NCI-H1694 (cell line): Measurements from ENCODE around the gene CHPF.
A peak's percentile ranks its signal among the peaks of the same experiment; 100 is the strongest.

Source experiments
- DNase-seq: peaks from one replicate; lab custom pipeline; 2025; lab: John Stamatoyannopoulos, UW

Gene CHPF, protein sequence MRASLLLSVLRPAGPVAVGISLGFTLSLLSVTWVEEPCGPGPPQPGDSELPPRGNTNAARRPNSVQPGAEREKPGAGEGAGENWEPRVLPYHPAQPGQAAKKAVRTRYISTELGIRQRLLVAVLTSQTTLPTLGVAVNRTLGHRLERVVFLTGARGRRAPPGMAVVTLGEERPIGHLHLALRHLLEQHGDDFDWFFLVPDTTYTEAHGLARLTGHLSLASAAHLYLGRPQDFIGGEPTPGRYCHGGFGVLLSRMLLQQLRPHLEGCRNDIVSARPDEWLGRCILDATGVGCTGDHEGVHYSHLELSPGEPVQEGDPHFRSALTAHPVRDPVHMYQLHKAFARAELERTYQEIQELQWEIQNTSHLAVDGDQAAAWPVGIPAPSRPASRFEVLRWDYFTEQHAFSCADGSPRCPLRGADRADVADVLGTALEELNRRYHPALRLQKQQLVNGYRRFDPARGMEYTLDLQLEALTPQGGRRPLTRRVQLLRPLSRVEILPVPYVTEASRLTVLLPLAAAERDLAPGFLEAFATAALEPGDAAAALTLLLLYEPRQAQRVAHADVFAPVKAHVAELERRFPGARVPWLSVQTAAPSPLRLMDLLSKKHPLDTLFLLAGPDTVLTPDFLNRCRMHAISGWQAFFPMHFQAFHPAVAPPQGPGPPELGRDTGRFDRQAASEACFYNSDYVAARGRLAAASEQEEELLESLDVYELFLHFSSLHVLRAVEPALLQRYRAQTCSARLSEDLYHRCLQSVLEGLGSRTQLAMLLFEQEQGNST

GRCh38 chr2:219543596-219544358 lies at the start of gene CHPF, which contains the start of gene TMEM198:
CHPF (minus strand) TSS chr2:219543809; CDS start chr2:219543538, 271 bp downstream.
TMEM198 (plus strand) TSS chr2:219544028; CDS start chr2:219544728, 700 bp downstream.
- DNase-seq, result peak; percentile 99

DNA sequence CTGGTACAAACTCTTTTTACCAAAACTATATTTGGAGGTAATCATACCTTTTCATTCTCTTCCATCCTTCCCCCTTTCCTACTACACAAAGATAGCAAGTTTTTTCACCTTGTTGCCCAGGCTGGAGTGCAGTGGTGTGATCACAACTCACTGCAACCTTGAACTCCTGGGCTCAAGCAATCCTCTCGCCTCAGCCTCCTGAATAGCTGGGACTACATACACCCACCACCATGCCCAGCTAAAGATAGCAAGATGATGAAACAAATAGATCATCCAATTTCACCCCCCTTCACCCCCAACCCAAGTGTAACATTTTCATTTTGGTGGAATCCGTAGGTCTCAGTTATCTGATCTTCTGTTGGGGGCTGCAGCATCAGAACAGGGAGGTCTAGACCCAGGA lies 49.5 kb upstream of the CHPF start:
- no peak for DNase-seq

DNA sequence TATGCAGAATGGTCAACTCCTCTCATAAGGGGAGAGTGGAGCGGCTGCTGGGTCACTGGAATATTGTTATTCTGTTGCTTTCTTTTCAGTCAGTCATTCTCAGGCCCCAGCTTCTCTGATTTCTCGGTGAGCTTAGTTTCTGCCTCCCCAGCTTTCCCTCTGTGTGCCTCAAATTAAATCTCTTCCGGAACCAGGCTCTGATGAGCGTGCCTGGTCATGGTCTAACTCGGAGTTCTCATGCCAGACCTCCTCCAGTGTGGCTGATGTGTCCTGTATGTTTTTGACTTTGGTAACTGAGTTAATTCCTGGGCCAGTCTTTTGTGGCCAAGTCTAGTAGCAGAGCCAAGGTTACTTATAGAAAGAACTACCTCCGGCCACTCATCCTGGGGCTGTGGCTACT lies 49.1 kb upstream of the CHPF start:
- no peak for DNase-seq

DNA sequence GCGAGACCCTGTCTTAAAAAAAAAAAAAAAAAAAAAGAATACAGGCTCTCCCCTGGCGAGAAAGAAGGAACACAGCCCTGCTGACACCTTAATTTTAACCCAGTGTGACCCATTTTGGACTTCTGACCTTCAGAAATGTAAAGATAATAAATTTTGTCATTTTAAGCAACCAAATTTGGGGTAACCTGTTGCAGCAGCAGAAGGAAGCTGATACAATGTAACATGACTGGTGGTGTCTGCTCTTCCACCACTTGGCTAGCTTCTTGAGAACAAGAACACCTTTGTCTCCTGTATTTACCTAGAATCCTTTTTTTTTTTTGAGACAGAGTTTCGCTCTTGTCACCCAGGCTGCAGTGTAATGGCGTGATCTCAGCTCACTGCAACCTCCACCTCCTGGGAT lies 47.5 kb upstream of the CHPF start:
- DNase-seq, result no peak

DNA sequence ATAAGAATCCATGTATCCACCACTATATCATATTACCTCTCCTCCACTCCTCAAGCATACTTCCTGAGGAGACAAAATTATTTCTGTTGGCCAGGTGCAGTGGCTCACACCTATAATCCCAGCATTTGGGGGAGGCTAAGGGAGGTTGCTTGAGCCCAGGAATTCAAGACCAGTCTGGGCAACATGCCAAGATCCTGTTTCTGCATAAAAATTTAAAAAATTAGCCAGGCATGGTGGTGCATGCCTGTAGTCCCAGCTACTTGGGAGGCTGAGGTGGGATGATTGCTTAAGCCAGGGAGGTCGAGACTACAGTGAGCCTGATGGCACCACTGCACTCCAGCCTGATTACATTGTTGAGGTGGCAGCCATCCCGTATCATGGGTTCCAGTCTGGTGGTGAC lies 37.7 kb upstream of the CHPF start:
- DNase-seq, result no peak

DNA sequence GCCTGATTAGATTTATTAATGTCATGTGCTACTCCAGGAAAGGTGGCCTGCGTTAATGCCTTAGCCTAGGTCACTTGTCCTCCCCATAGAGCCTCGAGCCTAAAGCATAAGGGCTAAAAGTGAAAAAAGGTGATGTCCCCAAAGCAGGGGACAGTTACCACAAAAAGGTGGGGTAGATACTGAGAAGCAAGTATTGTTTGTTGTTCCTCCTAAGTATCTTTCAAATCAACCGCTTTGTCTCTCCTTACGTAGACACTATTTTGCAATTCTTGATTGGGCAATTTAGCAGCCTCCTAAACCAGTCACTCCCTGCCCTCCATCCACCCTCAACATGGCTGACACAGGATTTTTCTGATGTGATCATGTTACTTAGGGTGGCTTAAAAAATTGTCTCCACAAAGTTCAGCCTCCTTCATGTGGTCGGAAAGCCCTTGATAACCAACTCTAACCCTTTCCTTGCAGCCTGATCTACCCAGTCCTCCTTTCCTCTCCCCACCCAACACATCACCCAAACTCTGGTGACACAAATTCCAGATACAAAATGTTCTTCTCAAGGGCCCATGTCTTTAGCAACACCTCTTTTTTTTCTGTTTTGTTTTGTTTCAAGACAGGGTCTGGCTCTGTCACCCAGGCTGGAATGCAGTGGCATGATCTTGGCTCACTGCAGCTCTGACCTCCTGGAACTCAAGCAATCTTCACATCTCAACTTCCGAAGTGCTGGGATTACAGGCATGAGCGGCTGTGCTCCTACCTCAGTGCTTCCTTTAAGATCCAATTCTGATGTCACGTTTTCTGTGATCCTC lies 35.4 kb upstream of the CHPF start:
- no peak for DNase-seq

DNA sequence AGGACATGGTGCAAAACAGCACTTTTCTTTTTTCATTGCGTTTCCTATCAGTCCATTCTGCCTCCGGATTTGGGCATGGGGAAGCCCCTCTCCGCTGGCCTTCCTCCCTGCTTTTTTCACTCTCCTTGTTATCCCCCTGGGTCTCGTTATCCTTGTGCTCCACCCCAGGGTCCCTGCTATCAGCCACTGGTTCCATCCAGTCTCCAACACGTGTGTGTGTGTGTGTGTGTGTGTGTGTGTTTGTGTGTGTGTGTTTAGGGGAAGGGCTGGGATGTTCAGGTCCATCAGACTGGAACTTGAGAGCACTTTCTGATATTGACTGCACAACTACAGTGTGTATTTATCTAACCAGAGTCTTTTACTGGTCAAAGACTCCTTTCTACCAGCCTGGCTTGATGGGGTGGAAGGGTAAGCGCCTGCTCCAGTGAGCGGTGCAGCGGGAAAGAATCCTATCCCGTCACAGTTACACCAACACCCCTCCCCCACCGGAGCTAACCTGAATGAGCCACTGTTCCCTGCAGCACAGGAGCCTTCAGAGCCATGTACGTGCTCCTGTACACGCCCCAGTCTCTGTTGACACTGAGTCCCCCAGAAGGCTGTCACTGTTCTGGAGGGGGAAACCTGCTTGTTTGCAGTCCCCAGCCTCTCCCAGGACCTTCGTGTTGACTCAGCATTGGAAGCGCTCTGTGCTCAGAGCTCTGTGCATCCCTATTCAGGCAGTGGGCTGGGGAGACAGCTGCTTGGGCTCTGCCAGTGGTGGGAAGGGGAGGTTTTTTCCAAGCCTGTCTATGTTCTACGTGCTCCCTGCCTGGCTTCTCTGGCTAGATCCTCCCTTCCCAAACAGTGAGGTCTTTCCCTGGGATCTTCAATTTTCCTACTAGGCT lies 33.1 kb upstream of the CHPF start:
- DNase-seq, result no peak

DNA sequence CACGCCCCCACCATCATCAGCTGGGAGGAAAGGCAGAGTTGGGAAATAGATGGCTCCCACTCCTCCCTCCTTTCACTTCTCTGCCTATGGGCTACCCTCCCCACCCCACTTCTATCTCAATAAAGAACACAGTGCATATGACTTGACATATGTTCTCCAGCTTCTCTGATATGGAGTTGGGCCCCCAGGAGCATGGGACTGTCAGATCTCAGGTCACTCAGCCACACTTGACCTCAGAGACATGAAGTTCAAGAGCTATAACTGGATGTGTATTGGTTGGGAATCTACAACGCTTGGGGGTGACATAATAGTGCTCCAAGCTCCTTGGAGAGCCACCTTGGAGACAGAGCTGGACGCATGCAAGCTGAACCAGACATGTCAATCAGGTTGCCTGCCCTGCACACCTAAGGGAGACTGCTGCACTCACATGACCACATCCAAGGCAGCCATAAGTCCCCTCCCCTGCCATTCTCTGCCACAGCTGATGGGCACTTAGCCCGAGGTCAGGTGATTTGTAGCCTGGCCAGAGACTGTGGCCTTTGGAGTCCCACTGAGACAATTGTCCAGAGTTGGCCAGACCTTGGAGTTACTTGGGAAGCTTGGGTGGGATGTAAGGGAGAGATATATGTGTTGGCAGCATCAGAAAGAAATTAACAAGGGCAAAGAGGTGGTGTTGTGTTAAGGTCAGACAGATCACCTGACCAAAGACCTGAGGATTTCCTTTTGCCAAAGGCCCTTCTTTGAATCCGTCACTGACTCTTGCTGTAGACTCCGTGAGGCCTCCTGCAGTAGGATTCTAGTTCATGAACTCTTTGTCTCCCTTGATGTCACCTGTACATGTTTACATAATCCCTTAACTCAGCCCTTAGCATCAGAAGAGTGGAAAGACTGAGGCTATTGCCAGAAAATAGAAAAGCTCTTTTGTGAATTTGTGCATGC lies 32.2 kb upstream of the CHPF start:
- DNase-seq, result no peak

GRCh38 chr2:219574484-219575311 lies 31.1 kb upstream of the CHPF start:
- no peak for DNase-seq

DNA sequence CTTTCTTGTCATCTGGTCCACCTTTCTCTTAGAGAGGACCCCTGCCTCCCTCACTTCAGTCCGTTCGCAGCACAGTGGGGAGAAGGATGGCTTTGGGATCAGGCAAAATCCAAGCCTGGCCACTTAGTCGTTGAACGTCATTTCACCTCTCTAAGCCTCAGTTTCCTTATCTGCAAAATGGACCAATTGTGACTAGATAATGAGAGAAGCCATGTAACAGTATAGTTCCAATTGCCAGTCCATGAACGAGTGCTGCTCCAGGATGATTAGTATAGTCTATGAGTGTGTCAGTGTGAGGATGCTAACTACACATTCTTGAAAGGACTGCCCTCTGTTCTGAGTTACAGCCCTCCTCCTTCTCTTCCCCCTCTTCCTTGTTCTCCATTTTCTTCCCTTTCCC lies 29.6 kb upstream of the CHPF start:
- no peak for DNase-seq

DNA sequence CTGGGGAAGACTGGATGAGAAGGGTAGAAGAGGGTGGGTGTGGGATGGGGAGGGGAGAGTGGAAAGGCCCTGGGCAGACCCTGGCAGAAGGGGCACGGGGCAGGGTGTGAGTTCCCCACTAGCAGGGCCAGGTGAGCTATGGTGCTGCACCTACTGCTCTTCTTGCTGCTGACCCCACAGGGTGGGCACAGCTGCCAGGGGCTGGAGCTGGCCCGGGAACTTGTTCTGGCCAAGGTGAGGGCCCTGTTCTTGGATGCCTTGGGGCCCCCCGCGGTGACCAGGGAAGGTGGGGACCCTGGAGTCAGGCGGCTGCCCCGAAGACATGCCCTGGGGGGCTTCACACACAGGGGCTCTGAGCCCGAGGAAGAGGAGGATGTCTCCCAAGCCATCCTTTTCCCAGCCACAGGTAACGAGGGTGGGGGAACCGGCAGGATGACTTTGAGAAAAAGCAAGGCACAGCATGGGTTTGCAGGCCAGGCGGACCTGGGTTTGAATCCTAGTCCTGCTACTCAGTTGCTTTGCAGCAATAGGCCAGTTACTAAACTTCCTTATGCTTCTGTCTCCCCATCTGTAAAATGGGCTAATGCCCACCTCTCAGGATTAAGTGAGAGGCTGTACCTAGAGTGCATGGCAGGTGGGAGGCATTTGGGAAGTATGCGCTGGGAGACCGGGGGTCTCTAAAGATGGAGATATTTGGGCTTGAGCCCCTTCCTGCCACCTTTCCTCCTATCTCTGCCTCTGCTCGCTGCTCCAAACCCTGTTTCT lies 28.8 kb upstream of the CHPF start, which contains the start of gene INHA:
INHA (plus strand) TSS at position 74 of the 765 bp plus-strand sequence; CDS start at position 139, 65 bp downstream.
- no peak for DNase-seq

- DNase-seq, result peak; percentile 44
Measured at GRCh38 chr2:219571311-219572236, 28.0 kb upstream of the CHPF start, which contains the start of gene OBSL1. OBSL1 (minus strand) TSS chr2:219571539; CDS start chr2:219571232, 307 bp downstream.

DNA sequence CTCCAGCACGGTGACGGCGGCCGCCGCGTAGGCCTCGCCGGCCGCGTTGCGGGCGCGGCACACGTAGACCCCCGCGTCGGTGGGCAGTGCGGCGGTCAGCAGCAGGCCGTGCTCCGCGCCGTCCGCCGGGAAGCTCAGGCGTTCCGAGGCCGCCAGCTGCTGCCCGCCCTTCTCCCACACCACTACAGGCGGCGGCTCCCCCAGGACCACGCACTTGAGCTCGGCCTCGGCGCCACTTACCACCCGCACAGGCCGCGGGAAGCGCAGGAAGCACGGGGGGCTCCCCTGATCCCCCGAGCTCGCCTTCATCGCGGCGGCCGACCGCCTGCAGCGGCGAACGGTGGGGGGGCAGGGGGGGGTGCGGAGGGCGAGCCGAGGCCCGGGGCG lies 27.3 kb upstream of the CHPF start:
- DNase-seq, result no peak

DNA sequence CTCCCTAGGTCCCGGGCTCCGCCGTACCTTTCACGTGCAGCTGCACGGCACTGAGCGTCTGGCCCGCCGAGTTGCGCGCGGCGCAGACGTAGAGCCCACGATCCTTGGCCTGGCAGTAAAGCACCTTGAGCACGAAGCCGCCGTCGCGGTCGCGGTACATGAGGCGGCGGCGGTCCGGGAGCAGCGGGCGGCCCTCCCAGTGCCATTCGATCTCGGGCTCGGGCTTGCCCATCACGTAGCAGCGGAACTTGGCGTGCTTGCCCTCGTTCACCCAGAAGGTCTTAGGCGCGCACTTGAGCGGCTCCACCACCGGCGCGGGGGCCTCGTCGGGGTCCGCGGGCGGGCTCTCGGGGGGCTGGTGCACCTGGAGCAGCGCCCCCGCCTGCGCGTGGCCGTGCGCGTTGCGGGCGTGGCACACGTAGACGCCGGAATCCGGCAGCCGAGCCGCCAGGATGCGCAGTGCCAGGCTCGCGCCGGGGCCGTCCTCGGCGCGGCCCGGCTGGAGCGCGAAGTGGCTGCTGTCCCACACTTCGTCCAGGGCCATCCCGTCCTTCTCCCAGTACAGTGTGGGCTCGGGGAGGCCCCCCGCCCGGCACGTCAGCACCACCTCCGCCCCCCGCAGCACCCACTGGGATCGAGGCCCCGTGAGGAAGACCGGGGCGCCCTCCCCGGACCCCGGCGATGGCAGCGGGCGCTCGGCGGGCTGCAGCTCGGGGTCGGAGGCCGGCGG lies 26.8 kb upstream of the CHPF start:
- DNase-seq, result no peak

GRCh38 chr2:219569635-219570034 lies 26.0 kb upstream of the CHPF start:
- no peak for DNase-seq

- no peak for DNase-seq
Measured at GRCh38 chr2:219569041-219569440, 25.4 kb upstream of the CHPF start.
